H1 (cell line): ENCODE results near the gene SLC25A27. TPM values are rescaled to one million over a fixed set of nuclear protein-coding genes. Genes with fewer than 3 reads are reported as not detected.

ENCODE experiments used
- CBX8 ChIP-seq: fragments of 300-800, 300-1000 bp; sonication (generic); IDR thresholded peaks from 2 replicates; pipeline ENCODE4 v1.7.1; 2016; ENCODE audit warnings: low read depth, low read length, borderline replicate concordance
- CHD7 ChIP-seq: fragments of 300-600 bp; sonication (generic); IDR thresholded peaks from 2 replicates; pipeline ENCODE4 v1.7.1; 2012; ENCODE audit warnings: low read length, moderate library complexity, mild to moderate bottlenecking, inconsistent platforms; ENCODE audit not compliant: insufficient replicate concordance
- EGR1 ChIP-seq: IDR thresholded peaks from 2 replicates; pipeline ENCODE4 v1.6.1; 2011; ENCODE audit warnings: low read depth, low read length, borderline replicate concordance
- GABPA ChIP-seq: IDR thresholded peaks from 2 replicates; pipeline ENCODE4 v1.6.1; 2011; ENCODE audit warnings: mild to moderate bottlenecking, low read length, moderate library complexity, borderline replicate concordance; ENCODE audit not compliant: insufficient read depth
- JUND ChIP-seq: IDR thresholded peaks from 2 replicates; pipeline ENCODE4 v1.6.1; 2011; ENCODE audit warnings: mild to moderate bottlenecking, improper control_type of control experiment, low read length
- KDM1A ChIP-seq: fragments of 200-600, 300-600 bp; sonication (generic); IDR thresholded peaks from 2 replicates; pipeline ENCODE4 v1.7.1; 2016; ENCODE audit warnings: mild to moderate bottlenecking, low read length, borderline replicate concordance
- MAFK ChIP-seq: IDR thresholded peaks from 2 replicates; pipeline ENCODE4 v1.6.1; 2012; ENCODE audit warnings: low read depth, mild to moderate bottlenecking, improper control_type of control experiment, low read length
- RAD21 ChIP-seq, 2 experiments: IDR thresholded peaks in 1 of 2; conservative IDR thresholded peaks in 1 of 2; 2 replicates each; pipeline ENCODE4 v1.6.1; 2011; ENCODE audit warnings: low read depth in 2 of 2, low read length in 2 of 2, improper control_type of control experiment in 1 of 2, inconsistent platforms in 1 of 2, mild to moderate bottlenecking in 1 of 2, moderate library complexity in 1 of 2
- polyA plus RNA-seq, 7 experiments: library from polyadenylated mRNA; depleted of rRNA in 3 of 7; stranded (reverse) in 5 of 7; unstranded in 2 of 7; fragments of >200 nt in 5 of 7; fragments of 200-250 nt in 2 of 7; gene quantifications; 1 replicate in 5 of 7; 2 replicates in 1 of 7; 4 replicates in 1 of 7; pipeline versions ENCODE4 v1.2.1 to v1.2.3, GENCODE V29; 2011 to 2013; ENCODE audit warnings: missing spikeins in 2 of 7, mixed read lengths in 2 of 7
- total RNA-seq: library from RNA; stranded (reverse); fragmentation: NEBNext Ultra II Directional; extraction: Animal tissue kit (Norgen Biotek cat#: 25700); gene quantifications from 2 replicates; pipeline ENCODE4 v1.2.1, GENCODE V29; 2021

Gene SLC25A27
- total and polyA plus RNA-seq, 2 of the 8 experiments (the other 6 are each of a cell fraction or from before 2014, with no cell fraction given), result 7.3 to 8.4 TPM

- no peak for TF ChIP-seq RAD21 (IDR thresholded peaks at IDR 0.05 in 1 of 2, conservative IDR thresholded peaks at IDR 0.05 in 1 of 2; ENCODE audit: low read depth in 2 of 2, low read length in 2 of 2)
- no peak for TF ChIP-seq CBX8
- TF ChIP-seq KDM1A, result no peak
- no peak for TF ChIP-seq CHD7
- TF ChIP-seq MAFK, result no peak
- no peak for TF ChIP-seq GABPA
- no peak for TF ChIP-seq EGR1
- no peak for TF ChIP-seq JUND
These were observed 58.7 kb downstream of the SLC25A27 start (continued) for GRCh38 chr6:46711491-46711890.
